COLO829 (cell line): Measurements from ENCODE around the gene CDH12.
"Not testable (repeated sequence)": the region's sequence is repeated elsewhere in the genome, so short reads cannot be mapped to it uniquely, and the experiment has no call there.

Experiments used
- DNase-seq: peaks from one replicate; pipeline ENCODE4 v3.0.0; 2012; ENCODE audit warnings: low spot score

Gene CDH12

GRCh38 chr5:22852807-22853660 lies at the start of gene CDH12:
Gene CDH12 (minus strand): TSS chr5:22853344.
- DNase-seq = no peak

DNA sequence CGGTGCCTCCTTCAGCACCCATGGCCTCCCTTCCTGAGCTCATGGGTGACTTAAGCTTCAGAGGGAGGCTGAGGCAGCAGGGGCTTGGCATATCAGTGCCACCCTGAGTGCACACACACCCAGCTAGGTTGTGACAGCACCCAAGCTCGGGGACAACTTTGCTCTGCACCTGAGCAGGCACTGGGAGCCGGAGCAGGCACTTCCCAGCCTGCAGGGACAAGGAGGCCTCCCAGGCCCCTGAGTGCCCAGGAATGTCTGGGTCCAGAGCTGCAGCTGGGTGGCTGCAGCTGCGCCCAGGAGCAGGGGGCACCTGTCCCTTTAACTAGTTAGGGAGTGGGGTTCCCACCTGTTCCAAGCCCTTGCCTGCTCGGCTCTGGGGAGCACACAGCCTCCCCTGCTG lies 48.7 kb upstream of the CDH12 start:
- DNase-seq = no peak

GRCh38 chr5:22900801-22901310 lies 47.7 kb upstream of the CDH12 start:
- DNase-seq = no peak

- no peak for DNase-seq
Observed at GRCh38 chr5:22899341-22899740, 46.2 kb upstream of the CDH12 start.

DNA sequence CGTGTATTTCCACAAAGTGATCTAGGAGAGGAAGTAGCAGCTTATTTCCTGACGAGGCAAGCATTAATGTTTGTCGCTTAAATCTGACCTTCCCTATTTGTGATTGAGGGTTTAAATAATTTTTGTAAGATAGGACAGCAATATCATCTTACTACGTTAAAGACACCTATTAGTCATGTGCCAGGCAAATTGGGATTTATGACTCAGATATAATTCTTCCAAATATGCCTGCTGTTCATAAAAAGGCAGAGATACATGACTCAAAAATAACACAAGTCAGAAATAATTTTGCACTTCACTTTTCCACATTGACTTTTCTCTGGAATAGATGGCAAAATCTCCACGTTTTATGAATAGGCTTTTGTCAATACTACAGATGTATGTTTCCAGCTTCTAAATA lies 43.0 kb upstream of the CDH12 start:
- DNase-seq = no peak

- no peak for DNase-seq
Observed at GRCh38 chr5:22892441-22892840, 39.3 kb upstream of the CDH12 start.

DNA sequence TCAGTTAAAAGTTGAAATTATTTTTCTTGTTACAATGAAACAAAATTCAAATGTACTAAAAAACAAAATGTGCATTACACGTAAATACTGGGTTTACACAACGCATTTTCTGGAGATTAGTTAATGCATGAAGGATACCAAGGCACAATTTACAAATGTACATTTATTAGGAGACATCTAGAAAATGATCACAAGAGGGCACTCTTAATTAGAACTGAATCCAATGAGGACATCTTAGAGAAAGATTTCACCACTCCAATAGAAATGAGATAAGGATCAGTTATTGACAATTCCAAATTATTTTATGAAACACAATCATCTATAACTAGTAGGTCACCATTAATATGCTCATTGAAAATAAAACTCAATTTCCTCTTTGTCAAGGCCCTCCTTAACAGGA lies 36.6 kb upstream of the CDH12 start:
- DNase-seq = no peak

GRCh38 chr5:22887566-22887965 lies 34.4 kb upstream of the CDH12 start:
- no peak for DNase-seq

GRCh38 chr5:22858911-22859310 lies 5.8 kb upstream of the CDH12 start:
- DNase-seq = not testable (repeated sequence)

- no peak for DNase-seq
Observed at GRCh38 chr5:22855824-22856223, 2.7 kb upstream of the CDH12 start.

DNA sequence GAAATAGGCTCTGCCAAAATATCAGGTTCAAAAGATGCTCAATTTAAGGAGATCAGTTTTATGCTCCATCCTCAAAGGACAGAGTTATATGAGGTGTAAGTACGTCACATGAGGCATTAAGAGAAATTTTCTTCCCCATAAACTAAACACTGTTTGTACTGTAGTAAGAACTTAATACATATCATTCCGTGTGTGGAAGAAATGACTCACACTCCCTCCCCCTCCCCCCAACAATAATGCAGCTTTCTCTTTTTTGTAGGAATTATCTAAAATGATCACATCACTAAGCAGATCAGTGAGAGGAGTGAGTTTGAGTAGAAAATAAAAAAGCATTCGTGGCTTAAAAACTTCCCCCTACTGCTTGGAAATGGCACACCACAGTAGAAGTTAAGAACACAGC lies 2.2 kb downstream of the CDH12 start:
- peak; percentile 1 for DNase-seq

GRCh38 chr5:22846693-22847092 lies 6.5 kb downstream of the CDH12 start:
- no peak for DNase-seq

GRCh38 chr5:22844636-22845035 lies 8.5 kb downstream of the CDH12 start:
- DNase-seq = no peak

DNA sequence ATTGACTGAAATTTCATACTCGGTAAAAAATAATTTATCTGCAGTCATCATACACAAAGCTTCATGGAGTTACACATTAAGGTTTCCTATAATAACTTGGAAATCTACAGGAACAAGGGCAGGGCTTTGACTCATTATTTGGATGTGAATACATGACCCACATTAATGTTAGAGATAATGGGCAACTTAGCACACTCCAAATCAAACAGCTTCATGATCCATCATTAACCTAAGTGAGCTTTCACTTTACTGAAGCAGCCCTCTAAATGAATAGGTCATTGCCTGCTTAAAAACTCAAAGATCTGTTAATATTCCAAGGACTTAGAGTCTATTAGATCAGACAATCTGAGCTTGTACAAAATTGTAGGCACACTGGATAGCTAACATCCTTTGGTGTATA lies 9.0 kb downstream of the CDH12 start:
- no peak for DNase-seq

- DNase-seq = no peak
Observed at GRCh38 chr5:22842574-22842973, 10.6 kb downstream of the CDH12 start.

DNA sequence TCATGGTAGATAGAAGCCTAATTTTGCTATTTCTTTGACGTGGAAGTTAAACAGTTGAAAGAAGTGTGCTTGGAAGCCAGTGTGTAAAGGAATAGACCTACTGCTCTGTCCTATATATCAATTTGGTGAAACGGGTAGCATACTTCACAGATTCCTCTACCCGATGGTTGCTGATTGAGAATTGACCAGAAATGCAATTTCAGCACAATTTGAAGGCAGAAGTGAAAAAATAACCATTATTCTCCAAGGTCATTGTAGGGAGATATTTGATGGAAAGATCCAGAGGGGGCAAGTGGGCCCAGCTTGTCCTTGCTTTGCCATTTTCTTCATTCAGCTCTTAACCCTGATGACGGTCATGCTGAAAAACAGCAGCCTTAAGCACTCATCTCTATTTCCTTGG lies 15.3 kb downstream of the CDH12 start:
- DNase-seq = no peak

DNA sequence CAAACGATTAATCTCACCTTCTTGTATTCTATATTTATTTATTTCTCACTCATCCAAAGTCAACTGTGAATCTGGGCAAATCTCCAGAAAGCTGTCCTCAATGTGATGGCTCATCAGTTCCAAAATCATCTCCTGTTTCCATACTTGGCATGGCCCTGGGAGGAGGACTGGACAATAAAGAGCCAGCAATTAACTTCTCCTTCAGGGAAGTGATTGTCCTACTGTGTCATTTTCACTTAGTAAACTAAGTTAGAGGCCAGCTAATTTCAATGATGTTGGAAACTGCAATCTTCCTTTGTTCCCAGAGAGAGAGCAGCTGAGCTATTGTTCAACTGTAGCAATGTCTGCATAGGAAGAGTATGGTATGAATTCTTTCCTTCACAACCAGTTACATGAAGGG lies 17.5 kb downstream of the CDH12 start:
- no peak for DNase-seq

DNA sequence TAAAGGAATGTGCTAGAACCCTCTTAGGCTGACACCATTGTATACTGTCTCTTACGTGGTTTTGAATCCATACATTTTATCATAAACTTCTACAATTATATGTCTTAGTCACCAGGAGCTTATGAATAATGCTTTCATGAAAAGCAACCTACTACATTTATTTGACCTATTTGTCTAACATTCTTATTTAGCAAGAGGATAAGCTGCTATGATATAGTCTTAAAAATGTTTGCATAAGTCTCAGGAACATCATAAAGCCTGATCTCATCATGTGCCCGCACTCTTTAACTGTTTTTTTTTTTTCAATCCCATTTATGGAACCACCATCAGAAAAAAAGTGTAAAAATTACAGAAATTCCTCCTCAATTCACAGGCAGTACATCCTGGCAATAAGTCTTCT lies 59.7 kb downstream of the CDH12 start:
- no peak for DNase-seq

- no peak for DNase-seq
Observed at GRCh38 chr5:22787807-22788206, 65.3 kb downstream of the CDH12 start.

DNA sequence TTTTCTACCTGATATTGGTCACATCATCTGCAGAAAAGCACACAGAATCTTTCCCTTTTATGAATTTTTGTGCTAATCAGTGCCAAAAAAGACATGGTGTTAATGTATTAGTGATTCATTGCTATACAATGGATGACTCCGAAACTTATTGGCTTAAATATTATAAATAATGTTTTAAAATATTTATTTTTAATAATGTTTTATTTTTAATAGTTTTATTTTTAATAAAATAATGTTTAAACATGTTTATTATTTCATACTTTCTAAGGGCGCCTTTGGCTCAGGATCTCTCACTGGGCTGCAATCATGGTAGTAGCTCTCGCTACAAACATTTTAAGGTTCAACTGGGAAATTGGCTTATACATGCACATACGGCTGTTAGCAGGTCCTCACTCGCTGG lies 65.7 kb downstream of the CDH12 start:
- DNase-seq = no peak

DNA sequence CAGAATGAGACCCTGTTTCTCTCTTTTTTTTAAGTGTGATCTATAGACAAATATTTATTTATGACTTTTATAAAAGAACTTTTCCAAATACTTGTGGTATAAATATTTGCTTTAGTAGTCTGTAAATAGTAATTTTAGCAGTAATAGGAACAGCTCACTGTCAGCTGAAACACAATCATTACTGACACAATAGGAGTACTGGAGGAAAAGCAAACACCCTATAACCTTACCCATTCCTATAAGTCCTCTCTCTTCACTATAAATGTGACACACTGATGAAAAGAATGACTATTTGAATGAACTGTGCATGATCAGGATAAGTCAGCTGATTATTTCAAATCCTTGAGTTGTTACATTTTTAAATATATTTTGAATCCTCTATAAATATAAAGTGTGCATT lies 72.4 kb downstream of the CDH12 start:
- DNase-seq = no peak

- DNase-seq = no peak
Observed at GRCh38 chr5:22779499-22779898, 73.6 kb downstream of the CDH12 start.

DNA sequence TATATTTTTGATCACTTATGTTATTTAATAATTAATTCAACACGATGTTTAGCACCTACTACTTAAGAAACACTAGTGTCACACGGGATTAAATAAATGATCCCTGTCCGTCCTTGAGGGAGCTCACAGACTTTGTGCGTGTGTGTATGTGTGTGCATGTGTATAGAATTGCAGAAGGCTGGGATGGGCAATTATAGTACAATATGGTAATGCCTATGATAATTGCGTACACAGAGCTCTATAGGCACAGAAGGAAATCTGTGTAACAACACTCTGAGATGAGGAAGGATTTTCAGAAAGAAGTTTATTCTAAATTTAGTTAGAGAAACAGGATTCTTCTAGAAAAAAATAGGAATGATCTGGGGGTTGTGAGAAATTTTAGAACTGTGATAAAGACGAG lies 76.9 kb downstream of the CDH12 start:
- DNase-seq = no peak

DNA sequence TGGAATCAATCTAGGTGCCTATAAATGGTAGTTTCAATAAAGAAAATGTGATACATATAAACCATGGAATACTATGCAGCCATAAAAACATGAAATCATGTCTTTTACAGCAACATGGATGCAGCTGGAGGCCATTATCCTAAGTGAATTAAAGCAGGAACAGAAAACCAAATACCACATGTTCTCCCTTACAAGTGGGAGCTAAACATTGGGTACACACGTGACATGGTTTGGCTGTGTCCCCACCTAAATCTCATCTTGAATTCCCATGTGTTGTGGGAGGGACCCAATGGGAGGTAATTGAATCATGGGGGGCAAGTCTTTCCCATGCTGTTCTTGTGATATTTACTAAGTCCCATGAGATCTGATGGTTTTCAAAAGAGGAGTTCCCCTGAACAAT lies 78.9 kb downstream of the CDH12 start:
- DNase-seq = not testable (repeated sequence)
